HG03342 (cell line): ENCODE data around the gene SLC41A1.
A peak's percentile ranks its signal among the peaks of the same experiment; 100 is the strongest.
"Not testable (repeated sequence)": the region's sequence is repeated elsewhere in the genome, so short reads cannot be mapped to it uniquely, and the experiment has no call there.

ENCODE experiments used
- ATAC-seq: cut with Tn5 transposase; IDR thresholded peaks from one replicate; pipeline ENCODE4 v1.9.1; 2021; ENCODE audit warnings: mild to moderate bottlenecking, moderate library complexity; ENCODE audit not compliant: unreplicated experiment

Gene SLC41A1

GRCh38 chr1:205823260-205823659 is 10.3 kb upstream of the SLC41A1 start:
- ATAC-seq = not testable (repeated sequence)

- ATAC-seq = no peak
Observed at GRCh38 chr1:205822397-205822796, 9.4 kb upstream of the SLC41A1 start.

- ATAC-seq = no peak
Observed at GRCh38 chr1:205817988-205818387, 5.0 kb upstream of the SLC41A1 start.

GRCh38 chr1:205817364-205817763 is 4.4 kb upstream of the SLC41A1 start:
- ATAC-seq = no peak

- ATAC-seq = no peak
Observed at GRCh38 chr1:205813755-205814058, 709 bp upstream of the SLC41A1 start.

GRCh38 chr1:205812271-205812877 is 624 bp downstream of the SLC41A1 start:
- peak; percentile 20 for ATAC-seq

GRCh38 chr1:205811660-205812059 is 1.3 kb downstream of the SLC41A1 start:
- ATAC-seq = no peak

GRCh38 chr1:205810448-205811157 is 2.4 kb downstream of the SLC41A1 start:
- ATAC-seq = no peak

- ATAC-seq = no peak
Observed at GRCh38 chr1:205809942-205810345, 3.1 kb downstream of the SLC41A1 start.

- ATAC-seq = no peak
Observed at GRCh38 chr1:205809469-205809868, 3.5 kb downstream of the SLC41A1 start.

GRCh38 chr1:205805082-205805711 is 7.8 kb downstream of the SLC41A1 start:
- no peak for ATAC-seq

GRCh38 chr1:205804605-205805004 is 8.4 kb downstream of the SLC41A1 start:
- ATAC-seq = no peak

GRCh38 chr1:205803986-205804385 is 9.0 kb downstream of the SLC41A1 start:
- ATAC-seq = no peak

GRCh38 chr1:205802060-205802459 is 10.9 kb downstream of the SLC41A1 start:
- ATAC-seq = no peak

- no peak for ATAC-seq
Observed at GRCh38 chr1:205800981-205801703, 11.9 kb downstream of the SLC41A1 start.

- no peak for ATAC-seq
Observed at GRCh38 chr1:205800427-205800826, 12.6 kb downstream of the SLC41A1 start.

- no peak for ATAC-seq
Observed at GRCh38 chr1:205798577-205798976, 14.4 kb downstream of the SLC41A1 start.

GRCh38 chr1:205797168-205797567 is 15.8 kb downstream of the SLC41A1 start:
- no peak for ATAC-seq

- no peak for ATAC-seq
Observed at GRCh38 chr1:205794011-205794730, 18.8 kb downstream of the SLC41A1 start.

- no peak for ATAC-seq
Observed at GRCh38 chr1:205792961-205793673, 19.9 kb downstream of the SLC41A1 start.
